Kidney tubule cell (primary cell): ENCODE measurements around the gene TRUB2.

Experiments
- DNase-seq: peaks from one replicate; pipeline ENCODE4 v3.0.0-alpha.2; 2018; ENCODE audit warnings: low spot score

The TRUB2 gene

DNA sequence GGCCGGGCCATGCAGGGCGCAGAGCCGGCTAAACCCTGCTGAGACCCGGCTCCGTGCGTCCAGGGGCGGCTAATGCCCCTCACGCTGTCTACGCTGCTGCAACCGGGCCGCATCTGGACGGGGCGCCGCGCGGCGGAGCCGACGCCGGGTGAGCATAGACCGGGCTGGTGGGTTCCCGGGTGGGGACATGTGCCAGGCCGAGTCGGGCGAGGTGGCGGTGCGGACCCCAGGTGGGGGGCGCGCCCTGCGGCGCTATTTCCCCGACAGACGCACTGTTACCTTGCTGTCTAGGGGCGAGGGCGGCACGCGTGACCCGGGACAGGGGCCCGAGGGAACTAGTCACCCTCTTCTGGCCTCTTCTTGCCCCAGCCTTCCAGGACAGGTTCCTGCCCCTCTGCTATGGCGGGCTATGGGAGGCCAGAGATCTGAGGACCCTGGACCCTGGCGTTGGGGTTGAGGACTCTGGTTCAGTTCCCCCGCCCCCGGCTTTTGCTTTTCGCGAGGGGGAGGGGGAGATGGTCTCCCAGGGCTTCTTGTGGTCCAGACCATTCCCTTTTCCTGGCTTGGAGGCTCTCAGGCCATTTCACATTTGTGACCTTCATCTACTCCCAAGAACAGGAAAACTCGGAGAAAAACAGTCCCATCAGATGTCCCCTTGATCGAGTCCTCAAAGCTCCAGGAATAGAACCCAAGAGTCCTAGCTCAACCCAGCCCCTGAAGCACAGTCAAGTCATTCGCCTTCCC, 18.6 kb upstream of the TRUB2 start:
- DNase-seq: no peak

- DNase-seq: peak; percentile 96
Observed at GRCh38 chr9:128339761-128340690, 17.8 kb upstream of the TRUB2 start, which contains the start of gene SLC27A4. Gene SLC27A4 (plus strand): TSS chr9:128340527. CDS start chr9:128343133, 2,606 bp downstream.

- peak; percentile 25 for DNase-seq
Observed at GRCh38 chr9:128338852-128339614, 16.8 kb upstream of the TRUB2 start.

- DNase-seq: no peak
Observed at GRCh38 chr9:128337936-128338335, 15.7 kb upstream of the TRUB2 start.

GRCh38 chr9:128335914-128336313, 13.7 kb upstream of the TRUB2 start:
- DNase-seq: no peak

DNA sequence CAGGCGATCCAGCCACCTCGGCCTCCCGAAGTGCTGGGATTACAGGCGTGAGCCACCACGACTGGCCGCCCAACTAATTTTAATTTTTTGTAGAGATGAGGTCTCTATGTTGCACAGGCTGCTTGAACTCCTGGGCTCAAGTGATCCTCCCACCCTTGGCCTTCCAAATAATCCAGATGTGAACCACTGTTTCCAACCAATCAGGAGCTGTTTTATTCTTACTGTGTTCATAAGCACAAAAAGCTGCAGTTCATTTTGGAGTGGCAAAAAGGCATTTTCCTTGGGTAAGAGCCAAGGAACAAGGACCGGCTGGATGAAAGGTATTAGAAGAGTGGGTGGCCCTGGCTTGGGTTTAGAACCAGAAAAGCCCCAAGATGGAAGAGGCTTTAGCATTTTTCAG, 12.9 kb upstream of the TRUB2 start:
- DNase-seq: no peak

GRCh38 chr9:128333451-128333869, 11.2 kb upstream of the TRUB2 start:
- no peak for DNase-seq

DNA sequence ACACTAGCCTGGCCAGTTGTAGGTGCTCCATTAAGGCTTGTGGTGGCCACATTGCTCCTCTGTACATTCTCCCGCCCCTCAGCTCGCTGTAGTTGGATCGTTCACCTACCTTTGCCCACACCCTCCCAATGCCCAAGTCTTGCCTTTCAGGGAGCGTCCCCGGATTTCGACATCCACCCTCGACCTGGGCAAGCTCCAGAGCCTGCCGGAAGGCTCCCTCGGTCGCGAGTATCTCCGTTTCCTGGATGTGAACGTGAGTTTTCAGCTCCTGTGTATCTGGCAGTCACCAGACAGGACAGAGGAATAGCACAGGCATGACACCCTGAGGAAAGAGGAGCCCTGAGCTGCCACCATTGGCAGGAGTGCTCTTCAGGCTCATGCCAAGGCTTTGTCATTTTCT, 3.4 kb upstream of the TRUB2 start:
- no peak for DNase-seq

DNA sequence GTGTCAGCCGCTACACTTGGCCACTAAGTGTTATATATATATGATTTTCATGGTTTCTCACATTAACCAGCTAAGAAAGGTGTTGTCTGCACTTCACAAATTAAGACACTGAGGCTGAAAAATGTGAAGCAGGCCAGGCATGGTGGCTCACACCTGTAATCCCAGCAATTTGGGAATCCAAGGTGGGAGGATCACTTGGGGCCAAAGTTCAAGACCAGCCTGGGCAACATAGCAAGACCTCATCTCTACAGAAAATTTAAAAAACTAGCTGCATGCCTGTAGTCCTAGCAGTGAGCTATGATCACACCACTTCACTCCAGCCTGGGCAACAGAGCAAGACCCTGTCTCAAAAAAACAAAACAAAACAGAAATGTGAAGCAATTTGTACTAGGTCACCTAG, 2.2 kb upstream of the TRUB2 start:
- DNase-seq: no peak

DNA sequence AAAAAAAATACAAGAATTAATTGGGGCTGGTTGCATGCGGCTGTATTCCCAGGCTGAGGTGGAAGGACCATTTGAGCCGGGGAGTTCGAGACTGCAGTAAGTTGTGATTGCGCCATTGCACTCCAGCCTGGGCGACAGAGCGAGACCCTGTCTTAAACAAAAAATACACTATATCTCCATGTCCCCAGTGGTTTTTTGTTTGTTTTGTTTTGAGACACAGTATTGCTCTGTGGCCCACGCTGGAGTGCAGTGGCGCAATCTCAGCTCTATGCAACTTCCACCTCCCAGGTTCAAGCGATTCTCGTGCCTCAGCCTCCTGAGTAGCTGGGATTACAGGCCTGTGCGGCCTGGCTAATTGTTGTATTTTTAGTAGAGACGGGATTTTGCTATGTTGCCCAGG, 1.5 kb upstream of the TRUB2 start:
- DNase-seq: no peak

- DNase-seq: peak; percentile 41
Observed at GRCh38 chr9:128323212-128323730, 1.0 kb upstream of the TRUB2 start.

DNA sequence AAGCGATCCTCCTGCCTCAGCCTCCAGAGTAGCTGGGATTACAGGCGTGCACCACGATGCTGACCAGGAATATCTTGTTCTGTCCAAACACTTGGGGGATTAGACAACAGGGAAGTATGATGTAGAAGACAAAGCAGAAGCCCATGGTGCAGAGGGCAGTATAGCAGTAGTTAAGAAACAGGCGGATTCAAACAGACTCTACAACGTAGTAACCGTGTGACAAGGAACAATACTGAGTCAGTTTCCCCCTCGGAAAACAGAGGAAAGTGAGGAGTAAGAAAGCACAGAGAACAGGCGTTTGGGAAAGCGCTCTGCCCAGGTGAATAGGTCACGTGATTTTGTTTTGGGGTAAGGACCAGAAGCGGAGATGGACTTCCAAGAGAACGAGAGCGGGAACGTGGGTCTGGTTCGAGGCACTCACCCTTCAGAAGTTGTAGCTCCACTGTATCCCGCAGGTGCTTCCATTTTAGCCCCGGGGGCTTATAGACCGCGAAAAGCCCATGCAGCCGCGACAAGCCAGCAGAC, 306 bp downstream of the TRUB2 start:
- DNase-seq: no peak

DNA sequence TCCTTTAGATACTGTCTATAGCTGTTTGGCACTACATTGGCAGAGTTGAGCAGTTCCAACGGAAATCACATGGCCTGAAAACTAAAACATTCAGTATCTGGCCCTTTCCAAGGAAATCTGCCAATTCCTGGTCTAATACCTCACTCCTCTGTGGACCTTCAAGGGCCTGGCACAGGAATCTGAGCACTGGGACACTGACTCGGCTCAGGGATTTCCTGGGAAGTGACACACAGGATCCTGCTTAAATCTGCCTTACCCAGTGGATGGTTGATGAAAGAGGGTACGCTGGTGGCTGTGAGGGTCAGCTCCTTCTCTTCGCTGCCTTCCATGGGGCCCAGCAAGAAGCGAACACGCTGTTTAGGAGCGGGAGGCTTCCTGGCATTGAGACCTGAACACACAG, 904 bp downstream of the TRUB2 start:
- DNase-seq: no peak

DNA sequence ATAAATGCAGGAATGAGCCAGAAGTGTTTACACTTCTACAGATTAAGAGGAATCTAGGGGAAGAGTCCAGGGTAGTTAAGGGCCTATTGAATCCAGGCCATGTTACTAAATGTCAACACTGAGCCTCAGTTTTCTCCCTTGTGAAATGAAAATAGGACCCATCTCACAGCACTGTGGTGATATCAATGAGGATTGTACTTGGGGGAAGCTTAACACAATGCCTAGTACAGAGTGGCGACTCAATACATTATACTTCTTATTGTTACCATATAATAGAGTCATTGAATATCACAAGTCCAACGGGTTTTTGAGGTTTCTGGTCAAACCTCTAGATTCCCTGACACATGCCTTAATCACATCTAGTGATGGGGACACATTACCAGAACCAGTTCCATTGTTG, 4.6 kb downstream of the TRUB2 start:
- DNase-seq: no peak

DNA sequence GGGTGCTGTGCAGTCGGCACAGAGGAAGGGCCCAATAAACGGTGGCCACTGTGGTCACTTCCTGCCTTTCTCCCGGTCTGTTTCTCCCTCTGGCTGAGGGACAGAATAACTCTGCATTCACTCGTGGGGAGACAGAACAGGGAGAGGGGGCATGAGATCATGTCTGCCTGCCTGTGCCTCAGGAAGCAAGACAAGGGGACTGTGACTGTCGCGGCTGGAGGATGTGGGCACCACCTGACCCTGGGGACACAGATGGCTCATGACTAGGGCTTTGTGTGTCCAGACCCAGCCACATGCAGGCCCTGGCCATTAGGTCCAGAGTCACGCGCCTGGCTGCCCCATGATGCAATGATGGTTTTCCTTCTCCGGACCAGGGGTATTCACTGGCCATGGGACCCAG, 5.8 kb downstream of the TRUB2 start:
- no peak for DNase-seq

DNA sequence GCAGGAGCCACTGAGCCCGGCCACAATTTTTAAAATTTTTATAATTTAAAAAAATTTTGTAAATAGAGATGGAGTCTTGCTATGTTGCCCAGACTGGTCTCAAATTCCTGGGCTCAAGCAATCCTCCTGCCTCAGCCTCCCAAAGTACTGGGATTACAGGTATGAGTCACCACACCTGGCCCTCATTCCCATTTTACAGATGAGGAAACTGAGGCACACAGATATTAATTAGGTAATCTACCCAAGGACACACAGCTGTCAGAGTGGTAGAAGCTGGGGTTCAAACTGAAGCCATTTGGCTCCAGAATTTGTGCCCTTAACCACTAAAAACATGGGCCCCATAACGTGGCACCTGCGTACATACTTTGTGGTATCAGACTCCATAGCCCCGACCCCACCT, 7.5 kb downstream of the TRUB2 start:
- no peak for DNase-seq

GRCh38 chr9:128310461-128310860, 11.8 kb downstream of the TRUB2 start:
- DNase-seq: no peak

GRCh38 chr9:128309551-128309950, 12.7 kb downstream of the TRUB2 start:
- no peak for DNase-seq

GRCh38 chr9:128304971-128305288, 17.3 kb downstream of the TRUB2 start:
- DNase-seq: no peak

DNA sequence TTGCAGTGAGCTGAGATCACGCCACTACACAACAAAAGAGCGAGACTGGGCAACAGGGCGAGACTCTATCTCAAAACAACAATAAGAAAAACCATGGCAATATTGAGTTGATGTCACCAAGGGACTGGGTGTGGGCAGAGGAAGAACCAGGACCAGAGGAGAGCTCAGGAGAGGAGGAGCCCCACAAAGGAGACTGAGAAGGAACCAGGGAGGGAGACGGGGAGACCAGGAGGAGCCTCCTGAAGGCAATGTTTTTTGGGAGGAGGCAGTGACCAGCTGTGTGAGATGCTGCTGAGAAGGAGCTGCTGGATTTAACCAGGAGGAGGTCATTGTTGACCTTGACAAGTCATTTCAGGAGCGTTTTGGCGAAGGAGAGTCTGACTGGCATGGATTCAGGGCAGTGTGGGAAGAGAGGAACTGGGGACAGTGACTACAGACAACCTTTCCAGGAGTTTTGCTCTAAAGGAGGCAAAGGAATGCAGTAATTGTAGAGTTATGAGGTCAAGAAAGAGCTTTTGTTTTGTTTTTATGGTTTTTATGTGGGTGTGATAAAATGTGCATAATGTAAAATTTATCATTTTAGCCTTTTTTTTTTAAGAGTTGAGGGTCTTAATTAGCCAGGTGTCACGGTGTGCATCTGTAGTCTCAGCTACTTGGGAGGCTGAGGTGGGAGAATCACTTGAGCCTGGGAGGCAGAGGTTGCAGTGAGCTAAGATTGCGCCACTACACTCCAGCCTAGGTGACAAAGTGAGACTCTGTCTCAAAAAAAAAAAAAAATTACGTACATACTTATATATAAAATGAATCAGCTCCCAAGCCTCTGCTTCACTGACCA, 17.9 kb downstream of the TRUB2 start:
- DNase-seq: no peak
